HEK293 (cell line): ENCODE results near the gene FAM110A.

Experiments used
- CTCF ChIA-PET: fragments of 350-600 bp; formaldehyde crosslinking; extraction: SDS; loops from one replicate; lab custom pipeline; 2021; ENCODE audit warnings: antibody characterized with exemption; lab: Yijun Ruan, JAX
- POLR2A ChIA-PET: fragments of 300-600 bp; formaldehyde crosslinking; extraction: SDS; loops from one replicate; lab custom pipeline; 2020; ENCODE audit warnings: antibody characterized with exemption, inconsistent platforms; lab: Yijun Ruan, JAX
- H3K27ac ChIP-seq: fragments of 200-500 bp; sonication (Bioruptor generic); 2 replicates; pipeline ENCODE4 v1.5.1; 2014; ENCODE audit warnings: low read depth, low read length, control low read depth, inconsistent platforms; ENCODE audit errors: extremely low read depth
- H3K36me3 ChIP-seq, 2 experiments: fragments of 200-500 bp in 1 of 2; sonication (Bioruptor generic) in 1 of 2; 1 replicate in 1 of 2; 2 replicates in 1 of 2; pipeline ENCODE4 v1.5.1; 2014 to 2017; ENCODE audit warnings: inconsistent platforms in 2 of 2, low read length in 2 of 2; ENCODE audit not compliant: control insufficient read depth in 2 of 2, insufficient read depth in 1 of 2
- H3K4me1 ChIP-seq: fragments of 200-500 bp; sonication (Bioruptor generic); 2 replicates; pipeline ENCODE4 v1.5.1; 2014; ENCODE audit warnings: mild to moderate bottlenecking, low read length, inconsistent platforms; ENCODE audit not compliant: control insufficient read depth, insufficient read depth
- H3K4me3 ChIP-seq: 2 replicates; pipeline ENCODE4 v1.5.1; 2011; ENCODE audit warnings: low read depth, mild to moderate bottlenecking, control low read depth, low read length, moderate library complexity
- H3K9me3 ChIP-seq: fragments of 200-500 bp; sonication (Bioruptor generic); 2 replicates; pipeline ENCODE4 v1.5.1; 2014; ENCODE audit warnings: low read depth, low read length, inconsistent platforms; ENCODE audit not compliant: control insufficient read depth, insufficient read depth
- GLIS2 ChIP-seq: fragments of 450-650 bp; formaldehyde crosslinking; IDR thresholded peaks from 2 replicates; pipeline ENCODE4 v1.5.1; 2016; ENCODE audit warnings: missing biosample characterization, missing genetic modification characterization
- KLF7 ChIP-seq: fragments of 450-650 bp; formaldehyde crosslinking; IDR thresholded peaks from 2 replicates; pipeline ENCODE4 v1.5.1; 2016; ENCODE audit warnings: missing biosample characterization, missing genetic modification characterization, borderline replicate concordance
- KLF9 ChIP-seq: fragments of 450-650 bp; formaldehyde crosslinking; IDR thresholded peaks from 2 replicates; pipeline ENCODE4 v1.5.1; 2016; ENCODE audit warnings: missing biosample characterization, missing genetic modification characterization, low read depth
- MZF1 ChIP-seq: fragments of 450-650 bp; formaldehyde crosslinking; IDR thresholded peaks from 2 replicates; pipeline ENCODE4 v1.5.1; 2017; ENCODE audit warnings: missing biosample characterization, missing genetic modification characterization, borderline replicate concordance
- PBX3 ChIP-seq: sonication (generic); formaldehyde crosslinking; IDR thresholded peaks from 2 replicates; pipeline ENCODE4 v1.8.1; 2022; ENCODE audit warnings: mild to moderate bottlenecking, moderate library complexity, missing genetic modification reagents
- ZBTB21 ChIP-seq: fragments of 450-650 bp; formaldehyde crosslinking; IDR thresholded peaks from 2 replicates; pipeline ENCODE4 v1.5.1; 2017; ENCODE audit warnings: missing biosample characterization, missing genetic modification characterization
- ZNF132 ChIP-seq: fragments of 450-650 bp; formaldehyde crosslinking; IDR thresholded peaks from 2 replicates; pipeline ENCODE4 v1.5.1; 2017; ENCODE audit warnings: missing biosample characterization, missing genetic modification characterization, borderline replicate concordance
- ZNF221 ChIP-seq: fragments of 450-650 bp; formaldehyde crosslinking; IDR thresholded peaks from 2 replicates; pipeline ENCODE4 v1.5.1; 2017; ENCODE audit warnings: missing biosample characterization, missing genetic modification characterization, borderline replicate concordance
- ZNF416 ChIP-seq: fragments of 450-650 bp; formaldehyde crosslinking; IDR thresholded peaks from 2 replicates; pipeline ENCODE4 v1.5.1; 2016; ENCODE audit warnings: missing biosample characterization, missing genetic modification characterization
- ZNF621 ChIP-seq: fragments of 450-650 bp; formaldehyde crosslinking; IDR thresholded peaks from 2 replicates; pipeline ENCODE4 v1.5.1; 2017; ENCODE audit warnings: missing biosample characterization, missing genetic modification characterization
- ZNF664 ChIP-seq: fragments of 450-650 bp; formaldehyde crosslinking; IDR thresholded peaks from 2 replicates; pipeline ENCODE4 v1.5.1; 2016; ENCODE audit warnings: missing biosample characterization, missing genetic modification characterization
- TF ChIP-seq, protein P1 (sequence below): fragments of 450-650 bp; formaldehyde crosslinking; IDR thresholded peaks from 2 replicates; pipeline ENCODE4 v1.5.1; 2017; ENCODE audit warnings: missing biosample characterization, missing genetic modification characterization
- TF ChIP-seq, protein P2 (sequence below): fragments of 450-650 bp; formaldehyde crosslinking; conservative IDR thresholded peaks from 2 replicates; pipeline ENCODE4 v1.5.1; 2016; ENCODE audit warnings: low read depth, missing biosample characterization, missing genetic modification characterization
- TF ChIP-seq, protein P3 (sequence below): fragments of 450-650 bp; formaldehyde crosslinking; IDR thresholded peaks from 2 replicates; pipeline ENCODE4 v1.5.1; 2016; ENCODE audit warnings: missing biosample characterization, missing genetic modification characterization
- TF ChIP-seq, protein P4 (sequence below): fragments of 450-650 bp; formaldehyde crosslinking; IDR thresholded peaks from 2 replicates; pipeline ENCODE4 v1.5.1; 2016; ENCODE audit warnings: missing biosample characterization, missing genetic modification characterization, borderline replicate concordance
- TF ChIP-seq, protein P5 (sequence below): fragments of 450-650 bp; formaldehyde crosslinking; IDR thresholded peaks from 2 replicates; pipeline ENCODE4 v1.5.1; 2016; ENCODE audit warnings: missing biosample characterization, missing genetic modification characterization, borderline replicate concordance

Gene FAM110A

DNA sequence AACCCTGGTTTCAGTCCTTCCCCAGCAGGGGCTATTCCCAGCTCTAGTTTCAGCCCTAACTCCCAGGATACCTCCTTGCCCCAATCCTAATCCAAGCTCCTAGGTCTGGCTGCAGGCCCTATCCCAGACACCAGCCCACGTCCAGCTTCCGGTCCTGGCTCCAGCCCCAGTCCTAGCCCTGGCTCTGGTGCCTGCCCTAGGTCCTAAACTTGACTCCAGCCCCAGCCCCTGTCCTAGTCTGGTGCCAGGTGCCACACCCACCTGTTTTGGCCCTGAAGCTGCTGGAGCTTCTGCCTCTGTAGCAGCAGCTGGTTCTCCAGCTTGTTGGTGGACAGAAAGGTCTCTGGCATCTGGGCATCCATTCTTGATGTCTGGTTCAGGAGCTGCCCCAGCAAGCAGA lies 54.5 kb downstream of the FAM110A start:
- H3K27ac ChIP-seq: no peak overlapping the region
- TF ChIP-seq ZNF416 (tag by site-specific recombination) (no peak), KLF9 (0 out of 2 replicates have a peak, but pooled peaks have one; percentile 36)
- ChIA-PET CTCF (interaction anchor here (0.6 kb wide), 1 partner anchor 70 kb away, joined by 3 read pairs; no protein-coding TSS in a partner anchor), POLR2A (no interaction called here)
- H3K9me3 ChIP-seq: no peaks in the 10 kb centered on the region
- no peaks in the 10 kb centered on the region for H3K4me1 ChIP-seq
- no peak overlapping the region for H3K4me3 ChIP-seq
- H3K36me3 ChIP-seq: no peaks in the 10 kb centered on the region

GRCh38 chr20:889106-889505 lies 55.6 kb downstream of the FAM110A start:
- Histone ChIP-seq H3K27ac (no peak overlapping the region), H3K4me3 (no peak overlapping the region), H3K4me1 (no peaks in the 10 kb centered on the region), H3K36me3 (no peaks in the 10 kb centered on the region), H3K9me3 (no peaks in the 10 kb centered on the region)
- TF ChIP-seq, protein P1, sequence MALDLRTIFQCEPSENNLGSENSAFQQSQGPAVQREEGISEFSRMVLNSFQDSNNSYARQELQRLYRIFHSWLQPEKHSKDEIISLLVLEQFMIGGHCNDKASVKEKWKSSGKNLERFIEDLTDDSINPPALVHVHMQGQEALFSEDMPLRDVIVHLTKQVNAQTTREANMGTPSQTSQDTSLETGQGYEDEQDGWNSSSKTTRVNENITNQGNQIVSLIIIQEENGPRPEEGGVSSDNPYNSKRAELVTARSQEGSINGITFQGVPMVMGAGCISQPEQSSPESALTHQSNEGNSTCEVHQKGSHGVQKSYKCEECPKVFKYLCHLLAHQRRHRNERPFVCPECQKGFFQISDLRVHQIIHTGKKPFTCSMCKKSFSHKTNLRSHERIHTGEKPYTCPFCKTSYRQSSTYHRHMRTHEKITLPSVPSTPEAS (tag by site-specific recombination): no peak
- CTCF ChIA-PET: interaction anchor here (1.0 kb wide), 1 partner anchor 148 kb away, joined by 4 read pairs; no protein-coding TSS in a partner anchor
- POLR2A ChIA-PET: no interaction called here

- Histone ChIP-seq H3K9me3 (no peaks in the 10 kb centered on the region), H3K36me3 (no peaks in the 10 kb centered on the region), H3K4me3 (no peak overlapping the region), H3K4me1 (no peaks in the 10 kb centered on the region), H3K27ac (no peak overlapping the region)
- ChIA-PET CTCF (interaction anchor here (1.0 kb wide), 1 partner anchor 147 kb away, joined by 4 read pairs; no protein-coding TSS in a partner anchor), POLR2A (no interaction called here)
- TF ChIP-seq, protein P2, sequence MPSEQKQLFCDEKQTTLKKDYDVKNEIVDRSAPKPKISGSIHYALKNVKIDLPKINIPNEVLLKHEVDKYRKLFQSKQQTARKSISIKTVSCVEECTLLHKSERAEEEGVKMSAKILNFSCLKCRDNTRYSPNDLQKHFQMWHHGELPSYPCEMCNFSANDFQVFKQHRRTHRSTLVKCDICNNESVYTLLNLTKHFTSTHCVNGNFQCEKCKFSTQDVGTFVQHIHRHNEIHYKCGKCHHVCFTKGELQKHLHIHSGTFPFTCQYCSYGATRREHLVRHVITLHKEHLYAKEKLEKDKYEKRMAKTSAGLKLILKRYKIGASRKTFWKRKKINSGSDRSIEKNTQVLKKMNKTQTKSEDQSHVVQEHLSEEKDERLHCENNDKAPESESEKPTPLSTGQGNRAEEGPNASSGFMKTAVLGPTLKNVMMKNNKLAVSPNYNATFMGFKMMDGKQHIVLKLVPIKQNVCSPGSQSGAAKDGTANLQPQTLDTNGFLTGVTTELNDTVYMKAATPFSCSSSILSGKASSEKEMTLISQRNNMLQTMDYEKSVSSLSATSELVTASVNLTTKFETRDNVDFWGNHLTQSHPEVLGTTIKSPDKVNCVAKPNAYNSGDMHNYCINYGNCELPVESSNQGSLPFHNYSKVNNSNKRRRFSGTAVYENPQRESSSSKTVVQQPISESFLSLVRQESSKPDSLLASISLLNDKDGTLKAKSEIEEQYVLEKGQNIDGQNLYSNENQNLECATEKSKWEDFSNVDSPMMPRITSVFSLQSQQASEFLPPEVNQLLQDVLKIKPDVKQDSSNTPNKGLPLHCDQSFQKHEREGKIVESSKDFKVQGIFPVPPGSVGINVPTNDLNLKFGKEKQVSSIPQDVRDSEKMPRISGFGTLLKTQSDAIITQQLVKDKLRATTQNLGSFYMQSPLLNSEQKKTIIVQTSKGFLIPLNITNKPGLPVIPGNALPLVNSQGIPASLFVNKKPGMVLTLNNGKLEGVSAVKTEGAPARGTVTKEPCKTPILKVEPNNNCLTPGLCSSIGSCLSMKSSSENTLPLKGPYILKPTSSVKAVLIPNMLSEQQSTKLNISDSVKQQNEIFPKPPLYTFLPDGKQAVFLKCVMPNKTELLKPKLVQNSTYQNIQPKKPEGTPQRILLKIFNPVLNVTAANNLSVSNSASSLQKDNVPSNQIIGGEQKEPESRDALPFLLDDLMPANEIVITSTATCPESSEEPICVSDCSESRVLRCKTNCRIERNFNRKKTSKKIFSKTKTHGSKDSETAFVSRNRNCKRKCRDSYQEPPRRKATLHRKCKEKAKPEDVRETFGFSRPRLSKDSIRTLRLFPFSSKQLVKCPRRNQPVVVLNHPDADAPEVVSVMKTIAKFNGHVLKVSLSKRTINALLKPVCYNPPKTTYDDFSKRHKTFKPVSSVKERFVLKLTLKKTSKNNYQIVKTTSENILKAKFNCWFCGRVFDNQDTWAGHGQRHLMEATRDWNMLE (tag by site-specific recombination): no peak
- TF ChIP-seq, protein P3, sequence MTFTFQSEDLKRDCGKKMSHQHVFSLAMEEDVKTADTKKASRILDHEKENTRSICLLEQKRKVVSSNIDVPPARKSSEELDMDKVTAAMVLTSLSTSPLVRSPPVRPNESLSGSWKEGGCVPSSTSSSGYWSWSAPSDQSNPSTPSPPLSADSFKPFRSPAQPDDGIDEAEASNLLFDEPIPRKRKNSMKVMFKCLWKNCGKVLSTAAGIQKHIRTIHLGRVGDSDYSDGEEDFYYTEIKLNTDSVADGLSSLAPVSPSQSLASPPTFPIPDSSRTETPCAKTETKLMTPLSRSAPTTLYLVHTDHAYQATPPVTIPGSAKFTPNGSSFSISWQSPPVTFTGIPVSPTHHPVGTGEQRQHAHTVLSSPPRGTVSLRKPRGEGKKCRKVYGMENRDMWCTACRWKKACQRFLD: no peak
- no peak for TF ChIP-seq ZNF621
- TF ChIP-seq, protein P4, sequence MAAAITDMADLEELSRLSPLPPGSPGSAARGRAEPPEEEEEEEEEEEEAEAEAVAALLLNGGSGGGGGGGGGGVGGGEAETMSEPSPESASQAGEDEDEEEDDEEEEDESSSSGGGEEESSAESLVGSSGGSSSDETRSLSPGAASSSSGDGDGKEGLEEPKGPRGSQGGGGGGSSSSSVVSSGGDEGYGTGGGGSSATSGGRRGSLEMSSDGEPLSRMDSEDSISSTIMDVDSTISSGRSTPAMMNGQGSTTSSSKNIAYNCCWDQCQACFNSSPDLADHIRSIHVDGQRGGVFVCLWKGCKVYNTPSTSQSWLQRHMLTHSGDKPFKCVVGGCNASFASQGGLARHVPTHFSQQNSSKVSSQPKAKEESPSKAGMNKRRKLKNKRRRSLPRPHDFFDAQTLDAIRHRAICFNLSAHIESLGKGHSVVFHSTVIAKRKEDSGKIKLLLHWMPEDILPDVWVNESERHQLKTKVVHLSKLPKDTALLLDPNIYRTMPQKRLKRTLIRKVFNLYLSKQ: no peak
- TF ChIP-seq GLIS2 (tag by site-specific recombination): no peak
- no peak for TF ChIP-seq ZNF664 (tag by site-specific recombination)
- no peak for TF ChIP-seq ZBTB21 (tag by site-specific recombination)
- TF ChIP-seq, protein P5, sequence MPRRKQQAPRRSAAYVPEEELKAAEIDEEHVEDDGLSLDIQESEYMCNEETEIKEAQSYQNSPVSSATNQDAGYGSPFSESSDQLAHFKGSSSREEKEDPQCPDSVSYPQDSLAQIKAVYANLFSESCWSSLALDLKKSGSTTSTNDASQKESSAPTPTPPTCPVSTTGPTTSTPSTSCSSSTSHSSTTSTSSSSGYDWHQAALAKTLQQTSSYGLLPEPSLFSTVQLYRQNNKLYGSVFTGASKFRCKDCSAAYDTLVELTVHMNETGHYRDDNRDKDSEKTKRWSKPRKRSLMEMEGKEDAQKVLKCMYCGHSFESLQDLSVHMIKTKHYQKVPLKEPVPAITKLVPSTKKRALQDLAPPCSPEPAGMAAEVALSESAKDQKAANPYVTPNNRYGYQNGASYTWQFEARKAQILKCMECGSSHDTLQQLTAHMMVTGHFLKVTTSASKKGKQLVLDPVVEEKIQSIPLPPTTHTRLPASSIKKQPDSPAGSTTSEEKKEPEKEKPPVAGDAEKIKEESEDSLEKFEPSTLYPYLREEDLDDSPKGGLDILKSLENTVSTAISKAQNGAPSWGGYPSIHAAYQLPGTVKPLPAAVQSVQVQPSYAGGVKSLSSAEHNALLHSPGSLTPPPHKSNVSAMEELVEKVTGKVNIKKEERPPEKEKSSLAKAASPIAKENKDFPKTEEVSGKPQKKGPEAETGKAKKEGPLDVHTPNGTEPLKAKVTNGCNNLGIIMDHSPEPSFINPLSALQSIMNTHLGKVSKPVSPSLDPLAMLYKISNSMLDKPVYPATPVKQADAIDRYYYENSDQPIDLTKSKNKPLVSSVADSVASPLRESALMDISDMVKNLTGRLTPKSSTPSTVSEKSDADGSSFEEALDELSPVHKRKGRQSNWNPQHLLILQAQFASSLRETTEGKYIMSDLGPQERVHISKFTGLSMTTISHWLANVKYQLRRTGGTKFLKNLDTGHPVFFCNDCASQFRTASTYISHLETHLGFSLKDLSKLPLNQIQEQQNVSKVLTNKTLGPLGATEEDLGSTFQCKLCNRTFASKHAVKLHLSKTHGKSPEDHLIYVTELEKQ (tag by site-specific recombination): no peak
- TF ChIP-seq KLF7 (tag by site-specific recombination): no peak
- no peak for TF ChIP-seq ZNF132 (tag by site-specific recombination)
- no peak for TF ChIP-seq ZNF221
- no peak for TF ChIP-seq PBX3
- no peak for TF ChIP-seq MZF1 (tag by site-specific recombination)
Observed at GRCh38 chr20:889932-890463, 56.5 kb downstream of the FAM110A start.
